ENCODE results near the gene RO60.
A peak's percentile ranks its signal among the peaks of the same experiment; 100 is the strongest.
"Not testable (repeated sequence)": the region's sequence is repeated elsewhere in the genome, so short reads cannot be mapped to it uniquely, and the experiment has no call there.

The RO60 gene

DNA sequence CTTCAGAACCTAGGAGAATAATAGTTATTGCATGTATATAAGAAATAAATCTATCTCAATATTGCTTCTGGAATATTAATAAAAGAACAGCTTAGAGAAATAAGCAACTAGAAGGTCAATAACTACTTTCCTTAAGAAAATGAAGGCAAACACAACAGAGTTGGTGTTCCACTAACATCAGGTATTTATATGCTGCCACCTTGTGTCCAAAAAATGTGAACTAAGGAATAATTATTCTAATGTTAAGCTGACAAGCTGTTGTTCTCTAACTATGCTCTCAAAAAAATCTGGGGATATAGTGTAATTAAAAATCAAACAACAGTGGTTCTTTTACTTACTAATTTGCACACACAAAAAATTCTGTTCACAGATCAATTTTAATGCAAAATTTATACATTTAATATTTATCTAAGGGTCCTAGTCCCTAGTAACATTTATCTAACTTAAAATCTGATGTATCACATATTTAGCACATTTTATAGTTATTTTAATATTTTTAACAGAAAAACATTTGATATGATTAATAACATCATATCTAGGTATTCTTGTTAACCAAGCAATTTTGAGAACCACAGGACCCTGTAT is 39.9 kb upstream of the RO60 start:
- DNase-seq: peak; percentile 56 to 77 (median 72)
- Histone ChIP-seq H3K36me3 (ENCODE audit: control insufficient read depth in 4 of 4, insufficient read depth in 4 of 4, low read length in 3 of 4) (peaks cover 4 to 20% (median 7%) of the 10 kb centered on the region in 4 experiments), H3K27me3 (replicated peaks in 2 of 5; ENCODE audit: control insufficient read depth in 4 of 5, insufficient read depth in 5 of 5, low read length in 4 of 5) (no peaks in the 10 kb centered on the region), H3K4me3 (ENCODE audit: control insufficient read depth in 1 of 7, extremely low read depth in 1 of 7, insufficient read depth in 4 of 7, low read depth in 2 of 7, low read length in 6 of 7) (no peak overlapping the region), H3K27ac (ENCODE audit: insufficient read depth in 1 of 2, low read depth in 1 of 2, low read length in 2 of 2, poor library complexity in 1 of 2, severe bottlenecking in 2 of 2) (no peak overlapping the region), H3K9me3 (ENCODE audit: control extremely low read depth in 1 of 5, control insufficient read depth in 4 of 5, insufficient read depth in 2 of 5, low read depth in 1 of 5, low read length in 4 of 5) (no peaks in the 10 kb centered on the region), H3K4me1 (ENCODE audit: control extremely low read depth in 1 of 4, control insufficient read depth in 4 of 4, insufficient read depth in 4 of 4, low read length in 3 of 4) (no peaks in the 10 kb centered on the region)
- POLR2A ChIA-PET: no interaction called here
- CTCF ChIA-PET: interaction anchor here (0.7 to 9.7 kb wide), 17 partner anchors 10 to 544 kb away, joined by 3 to 119 read pairs (median 3); partner anchors contain the start of genes RO60 and UCHL5

DNA sequence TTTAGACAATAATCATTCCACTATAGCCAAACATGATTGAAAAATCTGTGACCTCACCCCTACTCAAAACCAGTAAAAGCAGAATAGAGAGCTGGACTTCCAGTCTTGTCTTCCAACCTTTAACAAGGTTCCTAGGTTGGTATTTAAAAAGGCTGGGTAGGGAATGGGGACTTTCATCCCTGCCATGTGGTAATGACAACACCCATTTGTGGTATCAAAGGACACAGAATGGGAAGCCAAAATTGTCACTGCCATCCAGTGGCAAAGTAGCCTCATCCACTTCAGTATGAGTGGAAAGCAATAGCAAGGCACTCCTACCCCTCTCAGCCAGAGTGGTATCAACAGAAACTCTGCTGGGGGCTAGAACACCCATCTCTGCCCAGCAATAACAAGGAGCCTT is 34.2 kb upstream of the RO60 start:
- Histone ChIP-seq H3K4me1 (ENCODE audit: control extremely low read depth in 1 of 4, control insufficient read depth in 4 of 4, insufficient read depth in 4 of 4, low read length in 3 of 4) (no peaks in the 10 kb centered on the region), H3K9me3 (ENCODE audit: control extremely low read depth in 1 of 5, control insufficient read depth in 4 of 5, insufficient read depth in 2 of 5, low read depth in 1 of 5, low read length in 4 of 5) (no peaks in the 10 kb centered on the region), H3K4me3 (ENCODE audit: control insufficient read depth in 1 of 7, extremely low read depth in 1 of 7, insufficient read depth in 4 of 7, low read depth in 2 of 7, low read length in 6 of 7) (no peak overlapping the region), H3K36me3 (ENCODE audit: control insufficient read depth in 4 of 4, insufficient read depth in 4 of 4, low read length in 3 of 4) (peaks cover 8 to 35% (median 18%) of the 10 kb centered on the region in 4 experiments), H3K27me3 (replicated peaks in 2 of 5; ENCODE audit: control insufficient read depth in 4 of 5, insufficient read depth in 5 of 5, low read length in 4 of 5) (no peaks in the 10 kb centered on the region), H3K27ac (ENCODE audit: insufficient read depth in 1 of 2, low read depth in 1 of 2, low read length in 2 of 2, poor library complexity in 1 of 2, severe bottlenecking in 2 of 2) (no peak overlapping the region)
- ChIA-PET POLR2A (no interaction called here), CTCF (interaction anchor here (1.0 to 2.6 kb wide), 4 partner anchors 10 to 414 kb away, joined by 3 to 10 read pairs (median 4); no protein-coding TSS in a partner anchor)
- DNase-seq: no peak

- ChIA-PET POLR2A (no interaction called here), CTCF (interaction anchor here (0.7 to 1.6 kb wide), 13 partner anchors 9 to 556 kb away, joined by 3 to 9 read pairs (median 4); no protein-coding TSS in a partner anchor)
- Histone ChIP-seq H3K9me3 (ENCODE audit: control extremely low read depth in 1 of 5, control insufficient read depth in 4 of 5, insufficient read depth in 2 of 5, low read depth in 1 of 5, low read length in 4 of 5) (peaks cover 0 to 3% (median 0%) of the 10 kb centered on the region in 5 experiments), H3K4me1 (ENCODE audit: control extremely low read depth in 1 of 4, control insufficient read depth in 4 of 4, insufficient read depth in 4 of 4, low read length in 3 of 4) (no peaks in the 10 kb centered on the region), H3K4me3 (ENCODE audit: control insufficient read depth in 1 of 7, extremely low read depth in 1 of 7, insufficient read depth in 4 of 7, low read depth in 2 of 7, low read length in 6 of 7) (no peak overlapping the region), H3K27ac (ENCODE audit: insufficient read depth in 1 of 2, low read depth in 1 of 2, low read length in 2 of 2, poor library complexity in 1 of 2, severe bottlenecking in 2 of 2) (peak overlapping the region in 1 of 2 experiments; percentile 8), H3K36me3 (ENCODE audit: control insufficient read depth in 4 of 4, insufficient read depth in 4 of 4, low read length in 3 of 4) (peaks cover 4 to 21% (median 15%) of the 10 kb centered on the region in 4 experiments), H3K27me3 (replicated peaks in 2 of 5; ENCODE audit: control insufficient read depth in 4 of 5, insufficient read depth in 5 of 5, low read length in 4 of 5) (no peaks in the 10 kb centered on the region)
- DNase-seq: no peak
- 88% methylated on average over 1 of the region's 1 CpG for WGBS (ENCODE audit: insufficient coverage)
These were observed 29.1 kb upstream of the RO60 start for GRCh38 chr1:193030280-193030679.

DNA sequence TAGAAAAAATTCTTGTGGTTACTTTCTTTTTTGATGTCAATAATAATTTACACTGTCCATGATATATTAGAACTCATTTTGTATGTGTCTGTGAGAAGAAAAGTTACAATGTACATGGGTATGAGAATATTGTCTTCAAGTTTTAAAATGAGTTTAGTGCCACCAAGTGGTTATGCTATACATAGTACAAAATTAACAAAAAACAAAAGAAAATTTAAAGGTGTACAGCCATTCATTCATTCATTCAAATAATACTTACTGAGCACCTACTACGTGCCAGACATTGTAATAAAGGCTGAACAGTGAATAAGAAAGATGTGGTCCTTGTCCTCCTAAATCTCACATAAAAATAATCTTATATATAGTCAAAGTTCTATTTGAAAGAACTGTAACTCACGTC is 28.0 kb upstream of the RO60 start:
- Histone ChIP-seq H3K9me3 (ENCODE audit: control extremely low read depth in 1 of 5, control insufficient read depth in 4 of 5, insufficient read depth in 2 of 5, low read depth in 1 of 5, low read length in 4 of 5) (peaks cover 0 to 4% (median 0%) of the 10 kb centered on the region in 5 experiments), H3K27me3 (replicated peaks in 2 of 5; ENCODE audit: control insufficient read depth in 4 of 5, insufficient read depth in 5 of 5, low read length in 4 of 5) (no peaks in the 10 kb centered on the region), H3K4me1 (ENCODE audit: control extremely low read depth in 1 of 4, control insufficient read depth in 4 of 4, insufficient read depth in 4 of 4, low read length in 3 of 4) (no peaks in the 10 kb centered on the region), H3K36me3 (ENCODE audit: control insufficient read depth in 4 of 4, insufficient read depth in 4 of 4, low read length in 3 of 4) (peaks cover 4 to 12% (median 11%) of the 10 kb centered on the region in 4 experiments), H3K27ac (ENCODE audit: insufficient read depth in 1 of 2, low read depth in 1 of 2, low read length in 2 of 2, poor library complexity in 1 of 2, severe bottlenecking in 2 of 2) (no peak overlapping the region), H3K4me3 (ENCODE audit: control insufficient read depth in 1 of 7, extremely low read depth in 1 of 7, insufficient read depth in 4 of 7, low read depth in 2 of 7, low read length in 6 of 7) (no peak overlapping the region)
- WGBS (ENCODE audit: insufficient coverage): no CpG with 5 or more reads among the region's 2 CpGs
- POLR2A ChIA-PET: no interaction called here
- CTCF ChIA-PET: interaction anchor here (1.0 to 3.0 kb wide), 7 partner anchors 10 to 557 kb away, joined by 3 to 13 read pairs (median 5); no protein-coding TSS in a partner anchor
- DNase-seq: peak; percentile 12 to 48 (median 38)

- H3K36me3 ChIP-seq (ENCODE audit: control insufficient read depth in 4 of 4, insufficient read depth in 4 of 4, low read length in 3 of 4); DNase-seq; H3K27me3 ChIP-seq (replicated peaks in 2 of 5; ENCODE audit: control insufficient read depth in 4 of 5, insufficient read depth in 5 of 5, low read length in 4 of 5); POLR2A ChIA-PET; H3K4me3 ChIP-seq (ENCODE audit: control insufficient read depth in 1 of 7, extremely low read depth in 1 of 7, insufficient read depth in 4 of 7, low read depth in 2 of 7, low read length in 6 of 7); H3K4me1 ChIP-seq (ENCODE audit: control extremely low read depth in 1 of 4, control insufficient read depth in 4 of 4, insufficient read depth in 4 of 4, low read length in 3 of 4); H3K27ac ChIP-seq (ENCODE audit: insufficient read depth in 1 of 2, low read depth in 1 of 2, low read length in 2 of 2, poor library complexity in 1 of 2, severe bottlenecking in 2 of 2); H3K9me3 ChIP-seq (ENCODE audit: control extremely low read depth in 1 of 5, control insufficient read depth in 4 of 5, insufficient read depth in 2 of 5, low read depth in 1 of 5, low read length in 4 of 5): not testable (repeated sequence)
- CTCF ChIA-PET: interaction anchor here (0.8 to 3.0 kb wide), 13 partner anchors 9 to 559 kb away, joined by 3 to 13 read pairs (median 4); no protein-coding TSS in a partner anchor
- 95% methylated on average over 5 of the region's 9 CpGs for WGBS (ENCODE audit: insufficient coverage)
These were observed 26.6 kb upstream of the RO60 start for GRCh38 chr1:193032643-193033427.

- Histone ChIP-seq H3K9me3 (ENCODE audit: control extremely low read depth in 1 of 5, control insufficient read depth in 4 of 5, insufficient read depth in 2 of 5, low read depth in 1 of 5, low read length in 4 of 5) (peaks cover 0 to 6% (median 0%) of the 10 kb centered on the region in 5 experiments), H3K4me3 (ENCODE audit: control insufficient read depth in 1 of 7, extremely low read depth in 1 of 7, insufficient read depth in 4 of 7, low read depth in 2 of 7, low read length in 6 of 7) (no peak overlapping the region), H3K27ac (ENCODE audit: insufficient read depth in 1 of 2, low read depth in 1 of 2, low read length in 2 of 2, poor library complexity in 1 of 2, severe bottlenecking in 2 of 2) (no peak overlapping the region), H3K4me1 (ENCODE audit: control extremely low read depth in 1 of 4, control insufficient read depth in 4 of 4, insufficient read depth in 4 of 4, low read length in 3 of 4) (no peaks in the 10 kb centered on the region), H3K27me3 (replicated peaks in 2 of 5; ENCODE audit: control insufficient read depth in 4 of 5, insufficient read depth in 5 of 5, low read length in 4 of 5) (no peaks in the 10 kb centered on the region), H3K36me3 (ENCODE audit: control insufficient read depth in 4 of 4, insufficient read depth in 4 of 4, low read length in 3 of 4) (peaks cover 4 to 11% (median 8%) of the 10 kb centered on the region in 4 experiments)
- ChIA-PET POLR2A (no interaction called here), CTCF (interaction anchor here (1.0 to 3.0 kb wide), 3 partner anchors 10 to 557 kb away, joined by 3 to 13 read pairs (median 4); no protein-coding TSS in a partner anchor)
- DNase-seq: no peak
These were observed 25.8 kb upstream of the RO60 start for GRCh38 chr1:193033610-193034009.

Data from common myeloid progenitor, CD34-positive (primary cell).